ENCODE measurements around the gene NR2F6.
A peak's percentile ranks its signal among the peaks of the same experiment; 100 is the strongest.
"Not testable (repeated sequence)": the region's sequence is repeated elsewhere in the genome, so short reads cannot be mapped to it uniquely, and the experiment has no call there.

The NR2F6 gene

DNA sequence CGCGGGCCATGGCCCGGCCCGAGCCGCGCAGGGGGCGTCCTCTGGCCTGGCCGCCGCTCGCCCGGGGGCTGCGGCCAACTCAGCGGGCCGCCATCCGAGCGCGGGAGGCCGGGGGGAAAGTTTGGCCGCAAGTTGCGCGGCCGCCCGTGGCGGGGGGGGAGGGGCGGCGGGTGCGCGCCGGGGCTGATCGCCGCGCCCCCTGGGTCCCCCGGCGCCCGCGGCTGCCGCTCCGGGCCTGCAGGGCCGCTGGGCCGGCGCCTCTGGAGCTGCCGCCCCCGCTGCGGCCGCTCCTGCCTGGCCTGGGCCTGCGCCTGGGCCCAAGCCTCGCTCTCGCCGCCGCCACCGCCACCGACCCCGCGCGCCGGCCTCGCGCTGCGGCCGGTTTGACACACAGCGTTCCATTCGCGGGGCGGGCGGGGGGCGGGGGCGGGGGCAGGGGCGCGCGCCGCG lies at the start of gene NR2F6:
Gene NR2F6 (minus strand): TSS at position 385 of the 450 bp plus-strand sequence. CDS start 699 bp downstream, outside the sequence.
- DNase-seq, result no peak

DNA sequence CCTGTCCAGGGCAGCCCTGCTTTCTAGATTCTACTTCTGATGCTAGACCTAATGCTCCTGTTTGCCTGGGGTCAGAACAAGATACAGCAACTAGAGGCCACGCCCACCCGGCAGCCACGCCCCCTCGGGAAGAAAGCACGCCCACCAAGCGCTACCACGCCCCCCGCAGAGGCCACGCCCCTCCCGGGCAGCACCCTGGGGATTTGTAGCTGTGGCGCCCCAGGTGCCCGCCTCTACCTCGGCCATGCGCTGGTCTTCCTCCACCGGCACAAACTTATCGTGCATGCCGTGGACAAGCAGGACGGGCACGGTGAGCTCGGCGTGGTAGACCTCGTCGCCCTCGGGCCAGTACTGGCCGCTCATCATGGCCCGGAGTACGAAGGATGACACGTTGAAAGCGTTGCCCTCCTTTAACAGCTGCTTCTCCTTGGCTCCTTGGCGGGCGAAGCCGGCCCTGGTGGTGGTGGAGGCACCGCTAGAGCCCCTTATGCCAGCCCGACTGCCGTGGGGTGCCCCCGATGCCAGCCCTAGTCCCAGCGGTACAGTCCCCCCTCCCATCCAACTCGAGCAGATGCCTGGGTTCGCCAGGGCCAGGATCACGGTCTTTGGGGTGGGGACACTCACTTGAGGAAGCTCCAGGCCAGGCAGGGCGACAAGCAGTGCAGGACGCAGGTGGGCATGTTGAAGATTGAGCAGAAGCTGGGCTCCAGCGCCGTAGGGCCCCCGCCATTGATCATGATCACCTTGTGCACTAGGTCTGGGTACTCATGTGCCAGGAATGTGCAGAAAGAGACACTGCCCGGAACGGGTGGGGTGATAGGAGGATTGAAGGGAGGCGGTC lies 48.6 kb upstream of the NR2F6 start:
- peak; percentile 15 for DNase-seq

DNA sequence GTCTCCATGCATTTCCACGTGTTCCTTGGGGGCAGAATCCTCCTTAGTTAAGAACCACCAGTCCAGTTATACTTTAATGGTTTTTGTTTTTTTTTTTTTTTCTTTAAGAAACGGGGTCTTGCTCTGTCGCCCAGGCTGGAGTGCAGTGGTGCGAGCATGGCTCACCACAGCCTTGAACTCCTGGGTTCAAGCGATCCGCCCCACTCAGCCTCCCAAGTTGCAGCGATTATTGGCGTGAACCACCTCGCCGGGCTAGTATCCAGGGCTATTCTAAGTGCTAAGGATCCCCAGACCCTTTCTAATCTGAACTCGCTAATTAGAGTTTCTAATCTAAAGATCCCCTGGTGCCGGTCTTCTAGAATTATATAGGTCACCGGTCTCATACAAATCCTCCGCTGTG lies 47.9 kb upstream of the NR2F6 start:
- no peak for DNase-seq

DNA sequence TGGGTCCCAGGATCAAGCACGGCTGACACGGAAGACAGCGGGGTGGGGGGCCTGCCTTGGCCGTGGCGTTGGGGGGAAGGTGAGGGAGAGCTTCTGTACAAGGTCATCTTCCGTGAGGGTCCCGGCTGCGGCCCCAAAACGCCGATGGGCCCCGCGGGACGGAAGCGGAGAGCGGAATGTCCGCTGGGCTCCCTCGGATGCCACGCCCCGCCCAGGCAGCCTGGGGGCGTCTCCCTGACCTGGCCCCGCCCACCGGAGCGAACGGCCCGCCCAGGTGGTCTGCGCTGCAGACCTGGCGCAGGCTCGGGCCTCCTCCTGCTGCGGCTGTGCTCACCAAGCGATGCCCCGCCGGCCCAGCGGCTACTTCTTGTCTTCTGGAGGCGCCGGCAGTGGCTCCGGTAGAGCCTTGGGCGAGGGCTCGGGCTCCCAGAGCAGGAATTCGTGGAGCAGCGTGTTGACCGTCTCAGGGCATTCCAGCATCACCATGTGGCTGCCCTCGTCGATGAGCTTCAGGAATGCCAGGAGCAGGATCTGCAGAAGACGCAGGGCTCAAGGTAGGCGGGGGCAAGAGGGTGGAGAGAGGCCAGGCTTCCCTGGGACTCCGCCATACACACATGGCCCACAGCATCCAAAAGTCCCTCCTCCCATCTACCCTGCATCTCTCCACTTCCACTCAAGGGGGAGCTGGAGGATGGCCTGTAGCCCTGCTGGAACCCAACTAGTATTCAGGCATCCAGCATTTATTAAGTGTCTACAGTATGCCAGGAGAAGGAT lies 46.8 kb upstream of the NR2F6 start:
- no peak for DNase-seq

GRCh38 chr19:17289489-17289888 lies 43.8 kb upstream of the NR2F6 start:
- no peak for DNase-seq

- DNase-seq, result no peak
These were observed 41.0 kb upstream of the NR2F6 start for GRCh38 chr19:17286752-17287151.

GRCh38 chr19:17286263-17286662 lies 40.5 kb upstream of the NR2F6 start:
- DNase-seq, result no peak

GRCh38 chr19:17285415-17286135 lies 39.9 kb upstream of the NR2F6 start:
- DNase-seq, result no peak

- DNase-seq, result no peak
These were observed 37.8 kb upstream of the NR2F6 start for GRCh38 chr19:17283504-17283996.

- DNase-seq, result peak; percentile 23
These were observed 36.9 kb upstream of the NR2F6 start for GRCh38 chr19:17282488-17283125.

DNA sequence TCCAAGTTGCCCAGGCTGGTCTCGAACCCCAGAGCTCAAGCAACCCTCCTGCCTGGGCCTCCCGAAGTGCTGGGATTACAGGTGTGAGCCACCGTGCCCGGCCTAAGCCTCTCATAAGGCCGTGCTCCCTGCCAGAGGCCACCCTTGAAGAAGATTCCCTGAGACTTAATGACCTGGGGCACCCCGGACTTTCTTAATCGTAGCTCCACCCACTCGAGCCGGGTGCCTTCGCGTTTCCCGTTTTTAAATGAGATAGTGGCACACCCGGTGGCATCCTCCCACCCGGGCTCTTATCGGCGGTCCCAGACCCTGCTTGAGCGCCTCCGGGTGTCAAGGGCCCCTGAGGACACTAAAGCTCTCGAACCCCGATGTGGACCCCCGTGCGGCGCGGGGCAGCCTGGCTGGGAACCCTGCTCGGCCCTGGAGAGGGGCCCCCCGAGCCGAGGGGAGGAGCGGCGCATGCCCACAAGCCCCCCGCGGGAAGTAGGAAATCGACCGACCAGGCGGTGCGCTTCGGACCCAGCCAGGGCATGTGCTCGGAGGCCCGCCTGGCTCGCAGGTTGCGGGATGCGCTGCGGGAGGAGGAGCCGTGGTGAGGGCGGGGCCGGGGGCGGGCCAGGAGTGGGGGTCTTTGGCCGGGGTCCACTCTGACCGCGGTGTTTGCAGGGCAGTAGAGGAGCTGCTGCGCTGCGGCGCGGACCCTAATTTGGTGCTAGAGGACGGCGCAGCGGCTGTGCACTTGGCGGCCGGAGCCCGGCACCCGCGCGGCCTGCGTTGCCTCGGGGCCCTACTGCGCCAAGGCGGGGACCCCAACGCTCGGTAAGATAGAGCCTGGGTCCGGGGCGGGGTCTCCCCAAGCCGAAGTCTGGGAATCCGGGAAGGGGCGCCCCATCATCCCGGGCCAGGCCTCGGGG lies 35.9 kb upstream of the NR2F6 start, which contains the start of gene ANKLE1:
Gene ANKLE1 (plus strand): TSS at position 511 of the 914 bp plus-strand sequence. CDS start 20 bp downstream, at position 531.
- DNase-seq, result no peak

- no peak for DNase-seq
These were observed 33.7 kb upstream of the NR2F6 start for GRCh38 chr19:17279436-17279835.

- no peak for DNase-seq
These were observed 29.9 kb upstream of the NR2F6 start for GRCh38 chr19:17275441-17276175.

GRCh38 chr19:17274892-17275291 lies 29.2 kb upstream of the NR2F6 start:
- not testable (repeated sequence) for DNase-seq

DNA sequence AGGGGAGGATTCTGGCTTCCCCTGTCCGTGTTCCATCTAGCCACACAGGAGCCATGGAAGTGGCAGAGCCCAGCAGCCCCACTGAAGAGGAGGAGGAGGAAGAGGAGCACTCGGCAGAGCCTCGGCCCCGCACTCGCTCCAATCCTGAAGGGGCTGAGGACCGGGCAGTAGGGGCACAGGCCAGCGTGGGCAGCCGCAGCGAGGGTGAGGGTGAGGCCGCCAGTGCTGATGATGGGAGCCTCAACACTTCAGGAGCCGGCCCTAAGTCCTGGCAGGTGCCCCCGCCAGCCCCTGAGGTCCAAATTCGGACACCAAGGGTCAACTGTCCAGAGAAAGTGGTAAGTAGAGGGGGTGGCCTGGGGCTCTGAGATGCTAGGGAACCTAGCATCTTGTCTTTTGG lies 23.0 kb upstream of the NR2F6 start:
- DNase-seq, result no peak

- DNase-seq, result peak; percentile 95
These were observed 21.5 kb upstream of the NR2F6 start, which contains the start of gene BABAM1 for GRCh38 chr19:17266975-17267788. TSS of gene BABAM1 (plus strand) at chr19:17267443. CDS start at chr19:17268807, 1,364 bp downstream.

GRCh38 chr19:17266589-17266974 lies 20.9 kb upstream of the NR2F6 start:
- DNase-seq, result no peak

GRCh38 chr19:17266026-17266425 lies 20.3 kb upstream of the NR2F6 start:
- no peak for DNase-seq

- no peak for DNase-seq
These were observed 18.9 kb upstream of the NR2F6 start, which contains the start of gene USHBP1 for GRCh38 chr19:17264641-17264979. TSS of gene USHBP1 (minus strand) at chr19:17264745. CDS start at chr19:17264299, 446 bp downstream.

Measured in NK-92 treated with Interleukin-12 subunit alpha and Interleukin-12 subunit beta, amount 100 ng/mL, for 24 hours (cell line).